GM12801 (cell line): ENCODE results near the gene LARP1B.

Source experiments
- TF ChIP-seq, protein P1 (sequence below): IDR thresholded peaks from one replicate; pipeline ENCODE4 v1.5.1; 2011; ENCODE audit warnings: control low read depth; ENCODE audit not compliant: insufficient read length; ENCODE audit errors: extremely low read depth

Gene LARP1B

DNA sequence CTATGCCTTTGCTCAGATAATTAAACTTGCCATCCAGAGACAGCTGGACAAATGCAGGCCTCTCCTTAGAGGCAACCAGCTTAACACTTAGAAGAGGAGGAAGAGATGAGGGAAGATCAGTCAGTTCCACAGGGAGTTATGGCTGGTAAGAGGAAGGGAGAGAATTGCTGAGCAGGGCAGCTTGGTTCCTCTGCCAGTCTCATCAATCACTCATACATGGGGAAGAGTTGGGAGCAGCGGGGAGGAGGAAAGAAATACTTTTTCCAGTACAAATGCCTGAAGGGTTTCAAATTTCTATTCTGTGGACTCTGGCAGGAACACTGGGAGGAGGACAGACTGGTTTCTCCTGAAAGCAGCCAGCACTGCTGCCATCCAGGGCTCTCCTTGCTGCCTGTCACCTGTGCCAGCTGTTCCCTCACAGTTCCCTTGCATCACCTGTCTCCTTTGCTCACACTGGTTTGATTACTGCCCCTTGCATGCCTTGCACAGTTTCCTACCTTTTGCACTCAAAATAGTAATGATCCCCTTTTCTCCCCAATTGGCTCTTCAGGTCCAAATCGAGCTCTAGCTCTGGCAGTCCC lies 167.0 kb downstream of the LARP1B start:
- TF ChIP-seq, protein P1, sequence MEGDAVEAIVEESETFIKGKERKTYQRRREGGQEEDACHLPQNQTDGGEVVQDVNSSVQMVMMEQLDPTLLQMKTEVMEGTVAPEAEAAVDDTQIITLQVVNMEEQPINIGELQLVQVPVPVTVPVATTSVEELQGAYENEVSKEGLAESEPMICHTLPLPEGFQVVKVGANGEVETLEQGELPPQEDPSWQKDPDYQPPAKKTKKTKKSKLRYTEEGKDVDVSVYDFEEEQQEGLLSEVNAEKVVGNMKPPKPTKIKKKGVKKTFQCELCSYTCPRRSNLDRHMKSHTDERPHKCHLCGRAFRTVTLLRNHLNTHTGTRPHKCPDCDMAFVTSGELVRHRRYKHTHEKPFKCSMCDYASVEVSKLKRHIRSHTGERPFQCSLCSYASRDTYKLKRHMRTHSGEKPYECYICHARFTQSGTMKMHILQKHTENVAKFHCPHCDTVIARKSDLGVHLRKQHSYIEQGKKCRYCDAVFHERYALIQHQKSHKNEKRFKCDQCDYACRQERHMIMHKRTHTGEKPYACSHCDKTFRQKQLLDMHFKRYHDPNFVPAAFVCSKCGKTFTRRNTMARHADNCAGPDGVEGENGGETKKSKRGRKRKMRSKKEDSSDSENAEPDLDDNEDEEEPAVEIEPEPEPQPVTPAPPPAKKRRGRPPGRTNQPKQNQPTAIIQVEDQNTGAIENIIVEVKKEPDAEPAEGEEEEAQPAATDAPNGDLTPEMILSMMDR, result no peak

DNA sequence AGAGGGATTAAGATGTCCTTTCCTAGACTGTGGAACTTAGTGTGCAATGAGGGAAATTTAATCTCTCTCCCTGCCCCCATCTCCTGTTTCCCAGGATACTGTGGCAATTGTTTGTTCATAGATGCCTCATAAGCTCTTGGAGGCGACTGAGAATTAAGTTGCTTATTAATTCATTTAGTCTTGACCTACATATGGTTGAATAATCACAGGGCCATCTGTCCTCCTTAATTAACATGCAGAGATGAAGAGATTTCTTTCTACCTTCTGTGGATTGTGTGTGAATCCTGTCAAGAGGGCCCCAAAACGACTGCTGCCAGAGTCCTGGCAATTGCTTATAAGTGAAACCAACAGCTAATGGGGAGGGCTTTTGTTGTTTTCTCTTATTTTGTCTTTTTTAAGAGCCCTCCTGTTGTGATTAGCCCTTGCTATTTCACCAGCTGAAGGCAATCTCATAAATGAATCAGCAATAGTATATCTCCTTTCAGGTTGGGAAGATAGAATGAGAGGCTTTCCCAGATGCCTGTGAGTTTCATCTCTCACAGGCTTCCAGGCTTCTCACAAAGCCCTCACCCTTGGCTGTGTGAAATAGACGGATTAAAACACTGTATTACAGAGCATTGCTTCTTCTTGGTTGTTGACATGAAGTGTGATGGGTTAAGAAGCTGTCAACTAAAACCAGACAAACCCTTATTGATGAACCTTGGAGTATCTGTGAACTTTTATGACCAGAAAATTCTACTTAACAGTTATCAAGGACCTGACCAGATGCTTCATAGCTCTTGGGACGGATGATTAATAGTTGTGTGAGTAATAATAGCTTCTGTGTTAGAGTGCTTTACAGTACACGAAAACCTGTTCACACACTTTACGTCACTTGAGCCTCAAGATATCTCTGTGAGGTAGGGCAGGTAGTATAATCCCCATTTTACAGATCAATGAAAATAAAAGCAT lies 168.0 kb downstream of the LARP1B start:
- TF ChIP-seq, protein P1, result no peak

DNA sequence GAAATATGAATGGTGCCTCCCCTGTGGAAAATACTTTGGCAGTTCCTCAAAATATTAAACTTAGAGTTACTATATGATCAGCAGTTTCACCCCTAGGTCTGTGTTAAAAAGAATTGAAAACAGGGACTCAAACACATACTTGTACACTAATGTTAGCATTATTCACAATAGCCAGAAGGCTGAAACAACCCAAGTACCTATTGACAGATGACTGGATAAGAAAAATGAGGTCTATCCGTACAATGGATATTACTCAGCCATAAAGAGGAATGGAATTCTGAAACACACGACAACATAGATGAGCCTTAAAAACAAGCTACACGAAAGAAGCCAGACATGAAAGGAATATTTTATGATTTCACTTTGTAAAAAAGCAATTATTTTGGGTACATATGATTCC lies 171.6 kb downstream of the LARP1B start:
- TF ChIP-seq, protein P1, result no peak

DNA sequence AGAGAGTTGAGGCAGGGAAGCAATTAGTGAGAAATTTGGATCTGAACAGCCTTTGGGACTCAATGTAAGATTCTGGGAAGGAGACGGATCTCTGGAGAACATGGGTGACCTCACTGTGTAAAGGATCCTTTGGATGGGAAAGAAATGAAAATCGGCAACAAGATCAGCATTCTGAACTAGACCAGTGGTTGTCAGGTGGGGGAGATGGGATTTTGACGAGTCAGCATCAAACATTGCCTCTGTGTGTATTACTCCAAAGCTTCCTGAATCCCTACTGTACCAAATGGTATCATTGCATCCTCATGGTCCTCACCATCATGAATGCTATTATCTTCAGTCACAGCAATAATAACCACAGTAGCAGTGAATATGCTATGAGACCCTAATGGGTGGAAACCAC lies 173.7 kb downstream of the LARP1B start:
- TF ChIP-seq, protein P1, result no peak

DNA sequence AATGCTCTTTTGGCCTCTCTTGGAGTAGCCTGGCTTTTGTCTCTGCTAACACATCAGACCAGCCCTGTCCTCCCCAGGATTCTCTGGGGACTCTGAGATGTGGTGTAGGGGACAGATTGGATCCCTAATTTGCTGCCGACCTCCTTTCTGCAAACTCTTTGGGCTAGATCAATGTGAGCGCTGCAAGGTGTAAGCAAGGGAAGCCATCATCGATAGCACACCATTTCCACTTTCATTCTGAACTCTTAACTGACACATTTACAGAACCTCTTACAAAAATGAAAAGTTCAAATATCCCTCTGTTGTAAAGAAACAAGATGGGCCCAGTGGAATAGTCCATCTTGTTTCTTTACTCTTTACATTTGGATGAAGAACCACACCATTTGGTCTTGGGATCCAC lies 179.9 kb downstream of the LARP1B start:
- TF ChIP-seq, protein P1, result no peak

DNA sequence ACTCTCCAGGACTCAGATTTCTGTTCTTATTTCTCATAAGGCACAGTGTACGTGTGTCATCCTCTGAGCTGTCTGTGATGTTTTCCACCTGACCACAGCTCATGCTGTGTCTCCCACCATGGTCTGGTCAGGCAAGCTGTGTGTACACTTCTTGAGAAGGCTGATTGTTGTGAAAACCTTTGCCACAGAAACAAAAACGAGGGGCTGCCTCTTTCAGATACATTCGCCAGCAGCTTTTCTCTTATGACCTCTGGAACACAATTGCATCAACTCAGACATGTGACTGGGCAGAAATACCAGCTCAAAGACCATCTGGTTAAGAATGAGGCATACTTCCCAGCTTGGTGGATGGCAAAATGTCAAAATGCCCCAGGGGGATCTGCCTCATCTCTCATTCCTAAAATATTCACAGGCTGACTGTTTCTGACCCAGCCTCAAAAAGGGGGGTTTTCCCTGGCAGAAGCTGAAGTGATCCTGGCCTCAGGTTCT lies 180.4 kb downstream of the LARP1B start:
- TF ChIP-seq, protein P1, result no peak

DNA sequence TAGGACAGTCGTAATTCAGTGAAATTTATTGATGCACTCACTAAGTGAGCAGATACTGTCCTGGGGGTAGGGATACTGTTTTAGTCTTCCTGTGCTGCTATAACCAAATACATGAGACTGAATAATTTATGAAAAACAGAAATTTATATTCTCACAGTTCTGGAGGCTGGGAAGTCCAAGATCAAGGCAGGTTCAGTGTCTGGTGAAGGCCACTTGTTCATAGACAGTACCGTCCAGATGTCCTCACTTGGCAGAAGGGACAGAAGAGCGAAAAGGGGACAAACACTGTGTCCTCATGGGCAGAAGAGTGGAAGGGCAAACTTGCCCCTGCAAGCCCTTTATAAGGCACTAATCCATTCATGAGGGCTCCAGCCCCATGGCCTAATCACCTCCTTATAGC lies 180.9 kb downstream of the LARP1B start:
- TF ChIP-seq, protein P1, result no peak
